HEK293 (cell line): Measurements from ENCODE around the gene MAN1C1.

Source experiments
- CTCF ChIP-seq: fragments of 450-650 bp; formaldehyde crosslinking; IDR thresholded peaks from 2 replicates; pipeline ENCODE4 v1.5.1; 2016; ENCODE audit warnings: missing biosample characterization, missing genetic modification characterization
- ZBTB44 ChIP-seq: fragments of 450-650 bp; IDR thresholded peaks from 2 replicates; pipeline ENCODE4 v1.5.1; 2018; ENCODE audit warnings: missing biosample characterization, mild to moderate bottlenecking, missing genetic modification characterization
- ZNF510 ChIP-seq: fragments of 450-650 bp; formaldehyde crosslinking; IDR thresholded peaks from 2 replicates; pipeline ENCODE4 v1.5.1; 2018; ENCODE audit warnings: mild to moderate bottlenecking, missing genetic modification characterization, missing biosample characterization; ENCODE audit not compliant: insufficient replicate concordance
- ZNF558 ChIP-seq: fragments of 450-650 bp; formaldehyde crosslinking; IDR thresholded peaks from 2 replicates; pipeline ENCODE4 v1.5.1; 2016; ENCODE audit warnings: missing biosample characterization, missing genetic modification characterization

- no peak for TF ChIP-seq CTCF (tag by site-specific recombination)
- no peak for TF ChIP-seq ZBTB44
- TF ChIP-seq ZNF558 (tag by site-specific recombination), result no peak
- no peak for TF ChIP-seq ZNF510 (tag by site-specific recombination)
Measured at GRCh38 chr1:25805863-25806225, 189.3 kb downstream of the MAN1C1 start.
